Thoracic aorta (tissue), 2 donors: Measurements from ENCODE around the gene ZNHIT2. TPM values are rescaled to one million over a fixed set of nuclear protein-coding genes. Genes with fewer than 3 reads are reported as not detected.

Experiments
- ATAC-seq: fragments of 150-250 bp; one replicate; pipeline ENCODE4 v1.8.0; 2017; ENCODE audit warnings: low read depth; ENCODE audit not compliant: insufficient number of reproducible peaks, low FRiP score
- DNase-seq: peaks from one replicate; pipeline ENCODE4 v3.0.0-alpha.2; 2020; ENCODE audit warnings: low spot score
- H3K27ac ChIP-seq, 2 donors: fragments of 200-600 bp; sonication (generic); 1 replicate in 1 of 2; 2 replicates in 1 of 2; pipeline ENCODE4 v1.5.1; 2016; ENCODE audit warnings: mild to moderate bottlenecking in 2 of 2, moderate library complexity in 2 of 2
- H3K27me3 ChIP-seq: fragments of 200-600 bp; sonication (generic); replicated peaks from 2 replicates; pipeline ENCODE4 v1.6.0; 2016; ENCODE audit warnings: mild to moderate bottlenecking; ENCODE audit not compliant: insufficient read depth
- H3K36me3 ChIP-seq: fragments of 200-600 bp; sonication (generic); one replicate; pipeline ENCODE4 v1.5.1; 2016
- H3K4me1 ChIP-seq, 2 donors: fragments of 200-600 bp; sonication (generic); 1 replicate in 1 of 2; 2 replicates in 1 of 2; pipeline versions ENCODE4 v1.5.1 to v1.6.0; 2016; ENCODE audit warnings: low read depth in 2 of 2, mild to moderate bottlenecking in 1 of 2; ENCODE audit not compliant: control insufficient read depth in 1 of 2
- H3K4me3 ChIP-seq: fragments of 200-600 bp; sonication (generic); 2 replicates; pipeline ENCODE4 v1.5.1; 2016; ENCODE audit warnings: mild to moderate bottlenecking
- H3K9me3 ChIP-seq: fragments of 200-600 bp; sonication (generic); 2 replicates; pipeline ENCODE4 v1.5.1; 2016
- CTCF ChIP-seq: fragments of 200-600 bp; sonication (generic); IDR thresholded peaks from one replicate; pipeline ENCODE4 v1.5.1; 2019; ENCODE audit warnings: antibody characterized with exemption
- total RNA-seq, 2 donors: library from RNA; depleted of rRNA; stranded (reverse); fragments of >200 nt; gene quantifications; one replicate each; pipeline versions ENCODE4 v1.1.0 to v1.2.3, GENCODE V29; 2016

The ZNHIT2 gene
- total RNA-seq, 2 donors from 2014 or later, result 10.0 to 13.8 TPM

- peaks cover 0 to under 1% of the 10 kb centered on the region in 2 donors for H3K4me1 ChIP-seq
- H3K27ac ChIP-seq, result no peak overlapping the region
- no peak for ATAC-seq
- no peak overlapping the region for H3K4me3 ChIP-seq
- peak; percentile 54 for TF ChIP-seq CTCF
- DNase-seq, result no peak
- no peaks in the 10 kb centered on the region for H3K9me3 ChIP-seq
- no peaks in the 10 kb centered on the region for H3K27me3 ChIP-seq
- no peaks in the 10 kb centered on the region for H3K36me3 ChIP-seq
Observed at GRCh38 chr11:65078151-65078550, 39.4 kb downstream of the ZNHIT2 start.

DNA sequence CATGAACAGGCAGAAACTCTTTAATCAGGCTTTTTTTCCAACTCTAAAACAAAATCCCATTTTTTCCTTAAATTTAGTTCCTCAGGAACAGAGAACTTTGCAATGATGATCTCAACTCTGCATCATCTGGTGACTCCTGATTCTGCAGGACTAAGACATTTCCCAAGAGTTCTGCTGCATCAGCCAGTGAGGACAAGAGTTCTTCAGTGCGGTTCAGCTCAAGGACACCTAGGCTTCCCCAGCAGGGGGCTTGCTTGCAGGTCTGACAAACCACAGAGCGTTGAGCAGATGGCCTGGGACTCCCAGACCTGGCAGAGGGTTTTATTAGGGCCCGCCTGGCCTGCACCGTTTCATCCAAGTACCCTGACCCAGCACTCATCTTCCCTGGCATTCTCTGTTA, 40.0 kb downstream of the ZNHIT2 start:
- ATAC-seq, result no peak
- Histone ChIP-seq H3K27ac (no peak overlapping the region), H3K36me3 (no peaks in the 10 kb centered on the region), H3K27me3 (no peaks in the 10 kb centered on the region), H3K9me3 (no peaks in the 10 kb centered on the region), H3K4me1 (no peaks in the 10 kb centered on the region), H3K4me3 (no peak overlapping the region)
- no peak for TF ChIP-seq CTCF
- no peak for DNase-seq

- DNase-seq, result no peak
- H3K27me3 ChIP-seq, result no peaks in the 10 kb centered on the region
- H3K4me1 ChIP-seq, result no peaks in the 10 kb centered on the region
- no peaks in the 10 kb centered on the region for H3K36me3 ChIP-seq
- ATAC-seq, result no peak
- H3K9me3 ChIP-seq, result no peaks in the 10 kb centered on the region
- no peak overlapping the region for H3K4me3 ChIP-seq
- TF ChIP-seq CTCF, result no peak
- no peak overlapping the region for H3K27ac ChIP-seq
Observed at GRCh38 chr11:65072631-65072966, 44.9 kb downstream of the ZNHIT2 start.

DNA sequence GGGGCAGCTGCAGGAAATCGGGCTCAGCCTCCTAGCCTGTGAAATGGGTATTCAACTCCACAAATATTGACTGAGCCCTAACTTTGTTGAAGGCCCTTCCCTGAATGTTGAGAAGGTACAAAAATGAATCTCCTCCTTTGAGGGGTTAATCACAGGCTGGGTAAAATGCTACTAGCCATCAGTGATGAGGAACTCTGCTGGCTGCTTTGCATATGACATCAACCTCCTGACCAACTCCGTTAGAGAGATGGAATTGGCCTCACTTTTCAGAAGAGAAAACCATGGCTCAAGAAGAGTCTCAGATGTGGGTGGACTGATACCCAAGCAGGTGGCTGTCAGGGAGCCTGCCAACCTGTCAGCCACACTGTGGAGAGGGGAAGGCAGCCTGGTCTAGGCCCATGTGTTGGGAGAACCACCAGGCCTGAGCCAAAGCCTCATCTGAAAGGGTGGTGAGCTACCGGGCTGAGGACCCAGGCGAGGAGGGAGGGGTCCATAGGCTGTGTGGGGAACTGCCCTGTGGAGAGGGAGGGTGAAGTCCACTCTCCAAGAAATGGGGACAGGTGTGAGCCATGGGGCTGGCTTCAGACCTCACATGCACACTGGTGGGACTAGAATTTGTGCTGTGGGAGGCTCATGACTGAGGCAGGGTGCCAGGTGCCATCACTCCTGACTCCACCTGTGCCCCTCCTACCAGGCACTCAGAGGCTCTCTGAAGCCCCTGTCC, 45.4 kb downstream of the ZNHIT2 start:
- Histone ChIP-seq H3K4me1 (no peaks in the 10 kb centered on the region), H3K27ac (no peak overlapping the region), H3K9me3 (no peaks in the 10 kb centered on the region), H3K36me3 (no peaks in the 10 kb centered on the region), H3K27me3 (no peaks in the 10 kb centered on the region), H3K4me3 (no peak overlapping the region)
- no peak for DNase-seq
- ATAC-seq, result no peak
- no peak for TF ChIP-seq CTCF

DNA sequence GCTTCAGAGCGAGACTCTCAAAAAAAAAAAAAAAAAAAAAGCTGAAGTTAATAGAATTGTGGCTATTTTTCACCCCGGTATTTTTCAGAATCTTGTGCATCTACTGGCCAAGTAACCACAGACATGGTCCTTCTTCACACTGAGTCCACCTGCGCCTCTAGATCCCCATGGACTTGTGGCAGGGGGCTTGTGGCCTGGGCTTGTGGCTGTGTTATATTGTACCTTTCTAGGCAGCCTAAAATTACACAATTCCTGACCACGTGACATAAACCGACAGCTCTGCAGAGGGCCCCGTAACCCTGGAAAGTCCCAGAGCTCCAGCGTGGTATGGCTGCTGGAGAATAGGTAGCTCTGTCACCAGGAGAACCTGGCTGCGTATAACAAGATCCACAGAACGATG, 48.3 kb downstream of the ZNHIT2 start:
- H3K9me3 ChIP-seq, result no peaks in the 10 kb centered on the region
- no peak for TF ChIP-seq CTCF
- ATAC-seq, result no peak
- H3K4me3 ChIP-seq, result no peak overlapping the region
- H3K4me1 ChIP-seq, result no peaks in the 10 kb centered on the region
- H3K27ac ChIP-seq, result no peak overlapping the region
- no peaks in the 10 kb centered on the region for H3K27me3 ChIP-seq
- no peaks in the 10 kb centered on the region for H3K36me3 ChIP-seq
- no peak for DNase-seq
